GM18511 (cell line): ENCODE results near the gene STRA8.

Experiments used
- ATAC-seq: cut with Tn5 transposase; IDR thresholded peaks from one replicate; pipeline ENCODE4 v1.9.1; 2021; ENCODE audit warnings: mild to moderate bottlenecking, moderate library complexity; ENCODE audit not compliant: unreplicated experiment

STRA8 gene

GRCh38 chr7:135300913-135301765, 67.5 kb downstream of the STRA8 start:
- no peak for ATAC-seq
